ENCODE data around the gene CD55. TPM values are rescaled to one million over a fixed set of nuclear protein-coding genes. Genes with fewer than 3 reads are reported as not detected.
A peak's percentile ranks its signal among the peaks of the same experiment; 100 is the strongest.

Gene CD55
- total RNA-seq, 2 experiments from 2014 or later, result 69.3 to 80.6 TPM

DNA sequence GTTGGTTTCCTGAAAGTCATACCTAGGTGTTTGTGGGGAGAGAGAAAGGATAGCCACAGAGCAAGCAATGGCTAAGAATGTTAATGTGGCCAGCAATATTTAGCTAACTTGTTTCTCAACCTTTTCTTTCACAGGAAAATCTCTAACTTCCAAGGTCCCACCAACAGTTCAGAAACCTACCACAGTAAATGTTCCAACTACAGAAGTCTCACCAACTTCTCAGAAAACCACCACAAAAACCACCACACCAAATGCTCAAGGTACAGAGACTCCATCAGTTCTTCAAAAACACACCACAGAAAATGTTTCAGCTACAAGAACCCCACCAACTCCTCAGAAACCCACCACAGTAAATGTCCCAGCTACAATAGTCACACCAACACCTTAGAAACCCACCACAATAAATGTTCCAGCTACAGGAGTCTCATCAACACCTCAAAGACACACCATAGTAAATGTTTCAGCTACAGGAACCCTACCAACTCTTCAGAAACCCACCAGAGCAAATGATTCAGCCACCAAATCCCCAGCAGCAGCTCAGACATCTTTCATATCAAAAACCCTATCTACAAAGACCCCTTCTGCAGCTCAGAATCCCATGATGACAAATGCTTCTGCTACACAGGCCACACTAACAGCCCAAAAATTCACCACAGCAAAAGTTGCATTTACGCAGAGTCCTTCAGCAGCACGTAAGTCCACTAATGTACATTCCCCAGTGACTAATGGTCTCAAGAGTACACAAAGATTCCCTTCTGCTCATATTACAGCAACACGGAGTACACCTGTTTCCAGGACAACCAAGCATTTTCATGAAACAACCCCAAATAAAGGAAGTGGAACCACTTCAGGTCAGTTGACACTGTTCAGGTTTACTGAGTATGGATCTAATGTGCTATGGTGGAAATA is 15.3 kb downstream of the CD55 start:
- Mint-ChIP-seq H3K4me3 (peak overlapping the region; percentile 43), H3K27me3 (no peaks in the 10 kb centered on the region), H3K36me3 (peaks cover 77% of the 10 kb centered on the region), H3K27ac (peak overlapping the region; percentile 93), H3K4me1 (peaks cover 52% of the 10 kb centered on the region), H3K9me3 (peaks cover 27% of the 10 kb centered on the region)
- POLR2A ChIA-PET, result interaction anchor here (0.8 to 5.5 kb wide), 15 partner anchors 9 to 487 kb away, joined by 3 to 145 read pairs (median 5); partner anchors contain the start of gene CD55
- ATAC-seq (ENCODE audit: low read depth) (peak; percentile 79), DNase-seq (peak; percentile 40)

DNA sequence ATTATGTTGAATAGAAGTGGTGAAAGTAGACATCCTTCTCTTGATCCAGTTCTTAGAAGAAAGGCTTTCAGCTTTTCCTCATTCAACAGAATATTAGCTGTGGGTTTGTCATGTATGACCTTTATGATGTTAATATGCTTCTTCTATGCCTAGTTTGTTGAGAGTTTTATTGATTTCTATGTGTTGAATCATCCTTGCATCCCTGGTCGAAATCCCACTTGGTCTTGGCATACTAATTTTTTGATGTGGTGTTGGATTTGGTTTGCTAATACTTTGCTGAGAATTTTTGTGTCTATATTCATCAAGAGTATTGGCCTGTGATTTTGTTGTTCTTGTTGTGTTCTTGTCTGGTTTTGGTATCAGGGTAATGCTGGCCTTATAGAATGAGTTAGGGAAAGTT is 20.9 kb downstream of the CD55 start:
- Mint-ChIP-seq H3K27ac (peak overlapping the region; percentile 60), H3K36me3 (peaks cover 86% of the 10 kb centered on the region), H3K9me3 (peaks cover 21% of the 10 kb centered on the region), H3K4me1 (peaks cover 65% of the 10 kb centered on the region), H3K27me3 (no peaks in the 10 kb centered on the region), H3K4me3 (peak overlapping the region; percentile 58)
- POLR2A ChIA-PET, result interaction anchor here (0.6 to 2.2 kb wide), 2 partner anchors 17 to 20 kb away, joined by 4 to 16 read pairs; partner anchors contain the start of gene CD55
- ATAC-seq (ENCODE audit: low read depth), result no peak
- no peak for DNase-seq

DNA sequence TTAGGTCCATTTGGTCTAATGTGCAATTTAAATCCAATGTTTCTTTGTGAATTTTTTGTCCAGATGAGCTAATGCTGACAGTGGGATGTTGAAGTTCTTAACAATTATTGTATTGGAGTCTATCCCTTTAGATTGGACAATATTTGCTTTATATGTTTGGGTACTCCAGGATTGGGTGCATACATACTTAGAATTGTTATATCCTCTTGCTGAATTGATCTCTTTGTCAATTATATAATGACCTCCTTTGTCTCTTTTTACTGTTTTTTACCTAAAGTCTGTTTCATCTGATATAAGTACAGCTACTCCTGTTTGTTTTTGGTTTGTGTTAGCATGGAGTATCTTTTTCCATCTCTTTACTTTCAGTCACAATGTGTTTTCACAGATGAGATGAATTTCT is 22.2 kb downstream of the CD55 start:
- Mint-ChIP-seq H3K4me1 (peaks cover 64% of the 10 kb centered on the region), H3K9me3 (peaks cover 21% of the 10 kb centered on the region), H3K36me3 (peaks cover 91% of the 10 kb centered on the region), H3K4me3 (peak overlapping the region; percentile 54), H3K27ac (peak overlapping the region; percentile 44), H3K27me3 (no peaks in the 10 kb centered on the region)
- ATAC-seq (ENCODE audit: low read depth), result no peak
- POLR2A ChIA-PET, result no interaction called here
- no peak for DNase-seq

DNA sequence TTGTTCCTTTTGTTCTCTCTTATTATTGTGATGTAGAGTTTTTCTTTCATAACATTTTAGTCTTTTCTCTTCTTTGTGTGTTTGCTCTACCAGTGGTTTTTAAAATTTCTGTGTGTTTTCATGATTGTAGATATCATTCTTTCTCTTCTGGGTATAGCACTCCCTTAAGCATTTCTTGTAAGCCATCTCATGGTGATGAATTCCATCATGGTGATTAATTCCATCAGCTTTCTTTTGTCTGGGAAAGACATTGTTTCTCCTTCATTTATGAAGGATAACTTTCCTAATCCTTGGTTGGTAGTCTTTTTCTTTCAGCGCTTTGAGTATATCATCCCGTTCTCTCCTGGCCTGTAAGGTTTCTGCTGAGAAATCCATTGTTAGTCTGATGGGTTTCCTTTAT is 22.7 kb downstream of the CD55 start:
- Mint-ChIP-seq H3K4me1 (peaks cover 64% of the 10 kb centered on the region), H3K36me3 (peaks cover 92% of the 10 kb centered on the region), H3K27ac (peak overlapping the region; percentile 44), H3K4me3 (peak overlapping the region; percentile 67), H3K27me3 (no peaks in the 10 kb centered on the region), H3K9me3 (peaks cover 21% of the 10 kb centered on the region)
- POLR2A ChIA-PET, result interaction anchor here (0.6 kb wide), 1 partner anchor 19 kb away, joined by 4 read pairs; no protein-coding TSS in a partner anchor
- no peak for DNase-seq
- ATAC-seq (ENCODE audit: low read depth), result no peak

DNA sequence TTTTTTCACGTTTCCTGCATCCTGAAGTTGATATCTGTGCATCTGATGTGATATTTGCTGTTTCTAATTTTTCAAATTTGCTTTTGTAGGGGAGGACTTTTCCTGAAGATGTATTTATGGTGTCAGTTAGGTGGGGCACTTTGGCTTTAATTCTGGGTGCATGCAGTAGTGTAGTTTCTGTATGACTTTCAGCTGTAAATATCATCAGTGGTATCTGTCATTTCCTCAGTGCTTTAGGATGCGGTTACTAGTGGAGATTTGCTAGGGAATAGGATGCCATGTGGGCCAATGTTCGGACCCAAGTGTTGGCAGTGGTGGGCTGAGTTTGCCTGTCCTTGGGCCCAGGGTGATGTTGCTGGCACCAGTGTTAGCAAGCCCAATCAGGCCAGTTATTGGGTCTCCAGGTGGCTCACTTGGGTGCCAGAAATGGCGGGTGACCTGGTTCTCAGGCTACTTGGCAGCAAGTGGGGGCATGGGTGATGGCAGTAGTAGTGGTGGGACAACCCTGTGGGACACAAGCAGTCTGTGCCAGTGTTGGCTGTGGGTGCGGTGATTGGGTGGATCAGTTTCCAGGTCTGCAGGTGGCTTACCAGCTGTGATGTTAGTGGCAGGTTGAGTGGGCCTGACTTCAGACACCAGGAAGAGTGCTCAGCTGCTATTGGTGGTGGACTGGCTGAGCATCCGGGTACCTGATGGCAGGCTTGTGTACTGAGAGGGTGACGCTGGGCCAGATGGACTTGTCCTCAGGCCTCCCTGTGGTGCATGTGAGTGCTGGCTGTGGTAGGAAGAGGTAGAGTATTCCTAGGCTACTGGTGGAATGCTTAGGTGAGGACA is 24.4 kb downstream of the CD55 start:
- Mint-ChIP-seq H3K4me1 (peaks cover 72% of the 10 kb centered on the region), H3K27ac (peak overlapping the region; percentile 76), H3K9me3 (peaks cover 25% of the 10 kb centered on the region), H3K4me3 (peak overlapping the region; percentile 63), H3K36me3 (peaks cover 93% of the 10 kb centered on the region), H3K27me3 (no peaks in the 10 kb centered on the region)
- POLR2A ChIA-PET, result interaction anchor here (1.5 kb wide), 1 partner anchor 9 kb away, joined by 6 read pairs; no protein-coding TSS in a partner anchor
- peak; percentile 36 for ATAC-seq (ENCODE audit: low read depth)
- peak; percentile 37 for DNase-seq

DNA sequence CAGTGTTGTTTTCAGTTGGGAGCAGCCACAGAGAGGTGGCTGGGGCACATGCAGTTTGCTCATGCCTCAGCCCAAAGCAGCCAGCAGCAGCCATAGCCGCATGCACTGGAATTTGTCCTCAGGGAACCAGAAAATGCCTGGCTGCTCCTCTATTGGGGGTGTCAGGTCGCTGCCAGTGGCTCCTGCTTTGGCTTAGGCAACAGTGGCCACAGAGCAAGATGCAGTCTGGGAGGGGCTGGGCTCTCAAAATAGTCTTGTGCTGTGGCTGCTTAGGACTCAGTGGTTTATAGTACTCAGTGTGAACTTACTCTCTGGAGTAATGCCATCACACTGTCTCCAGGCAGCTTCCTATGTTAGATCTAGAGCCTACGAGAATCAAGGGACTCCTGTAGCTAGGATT is 25.0 kb downstream of the CD55 start:
- peak overlapping the region; percentile 76 for H3K27ac Mint-ChIP-seq
- peaks cover 73% of the 10 kb centered on the region for H3K4me1 Mint-ChIP-seq
- POLR2A ChIA-PET, result interaction anchor here (1.5 kb wide), 1 partner anchor 10 kb away, joined by 6 read pairs; no protein-coding TSS in a partner anchor
- peak; percentile 68 for ATAC-seq (ENCODE audit: low read depth)
- no peak overlapping the region for H3K4me3 Mint-ChIP-seq
- peaks cover 21% of the 10 kb centered on the region for H3K9me3 Mint-ChIP-seq
- no peaks in the 10 kb centered on the region for H3K27me3 Mint-ChIP-seq
- peaks cover 91% of the 10 kb centered on the region for H3K36me3 Mint-ChIP-seq
- no peak for DNase-seq

DNA sequence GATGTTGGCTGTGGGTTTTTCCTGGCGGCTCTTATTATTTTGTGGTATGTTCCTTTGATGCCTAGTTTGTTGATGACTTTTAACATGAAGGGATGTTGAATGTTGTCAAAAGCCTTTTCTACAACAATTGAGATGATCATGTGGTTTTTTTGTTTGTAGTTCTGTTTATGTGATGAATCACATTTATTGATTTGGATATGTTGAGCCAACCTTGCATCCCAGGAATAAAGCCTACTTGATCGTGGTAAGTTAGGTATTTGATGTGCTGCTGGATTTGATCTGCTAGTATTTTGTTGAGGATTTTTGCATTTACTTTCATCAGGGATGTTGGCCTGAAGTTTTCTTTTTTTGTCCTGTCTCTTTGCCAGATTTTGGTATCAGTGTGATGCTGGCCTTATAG is 28.5 kb downstream of the CD55 start:
- DNase-seq (no peak), ATAC-seq (ENCODE audit: low read depth) (no peak)
- H3K36me3 Mint-ChIP-seq, result peaks cover 80% of the 10 kb centered on the region
- POLR2A ChIA-PET, result interaction anchor here (0.9 to 1.7 kb wide), 2 partner anchors 13 to 29 kb away, joined by 3 to 5 read pairs; partner anchors contain the start of gene CD55
- H3K27me3 Mint-ChIP-seq, result no peaks in the 10 kb centered on the region
- peaks cover 48% of the 10 kb centered on the region for H3K4me1 Mint-ChIP-seq
- peaks cover 11% of the 10 kb centered on the region for H3K9me3 Mint-ChIP-seq
- H3K27ac Mint-ChIP-seq, result no peak overlapping the region
- H3K4me3 Mint-ChIP-seq, result no peak overlapping the region

DNA sequence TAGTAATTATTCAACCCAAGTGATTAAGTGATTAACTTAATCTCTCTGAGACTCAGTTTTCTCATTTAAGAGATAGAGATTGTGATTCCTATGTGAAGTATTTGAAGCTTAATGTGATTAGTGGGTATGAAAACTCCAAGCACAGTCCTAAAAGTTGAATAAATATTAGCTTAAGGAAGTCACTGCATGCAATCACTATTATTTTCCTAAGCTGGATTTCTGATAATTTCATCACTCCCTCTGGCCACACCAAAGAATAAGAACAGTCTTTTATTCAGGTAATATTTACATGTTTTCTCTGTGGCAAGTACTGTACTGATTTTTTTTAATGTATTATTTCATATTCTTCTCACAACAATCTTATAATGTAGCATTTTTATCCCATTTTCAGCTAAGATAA is 31.1 kb downstream of the CD55 start:
- no peaks in the 10 kb centered on the region for H3K27me3 Mint-ChIP-seq
- POLR2A ChIA-PET, result interaction anchor here (0.9 to 1.4 kb wide), 2 partner anchors 10 to 31 kb away, joined by 3 to 6 read pairs; partner anchors contain the start of gene CD55
- peaks cover 75% of the 10 kb centered on the region for H3K36me3 Mint-ChIP-seq
- H3K4me3 Mint-ChIP-seq, result no peak overlapping the region
- no peak overlapping the region for H3K27ac Mint-ChIP-seq
- H3K4me1 Mint-ChIP-seq, result peaks cover 37% of the 10 kb centered on the region
- peaks cover 11% of the 10 kb centered on the region for H3K9me3 Mint-ChIP-seq
- no peak for ATAC-seq (ENCODE audit: low read depth)
- DNase-seq, result no peak

DNA sequence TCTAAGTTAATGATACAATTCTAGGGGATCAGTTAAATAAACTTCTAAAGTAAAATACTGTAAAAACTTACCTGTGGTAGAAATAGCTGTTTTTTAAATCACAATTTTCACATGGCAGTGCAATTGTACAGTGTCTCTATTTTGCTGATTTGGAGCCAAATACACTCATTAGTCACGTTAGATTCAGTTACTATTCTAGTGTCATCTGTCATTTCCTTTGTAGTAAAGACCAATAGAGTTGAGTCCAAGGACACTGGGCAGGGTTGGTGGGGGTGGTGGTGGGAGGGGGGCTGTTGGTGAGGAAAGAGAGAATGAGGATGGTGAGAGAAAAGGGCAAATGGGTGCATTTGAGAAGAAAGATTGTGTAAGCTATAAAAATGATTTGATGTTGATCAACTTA is 33.6 kb downstream of the CD55 start:
- DNase-seq, result no peak
- Mint-ChIP-seq H3K27ac (no peak overlapping the region), H3K9me3 (peaks cover 10% of the 10 kb centered on the region), H3K36me3 (peaks cover 63% of the 10 kb centered on the region), H3K4me3 (no peak overlapping the region), H3K27me3 (no peaks in the 10 kb centered on the region), H3K4me1 (peaks cover 34% of the 10 kb centered on the region)
- POLR2A ChIA-PET, result no interaction called here
- ATAC-seq (ENCODE audit: low read depth), result no peak

DNA sequence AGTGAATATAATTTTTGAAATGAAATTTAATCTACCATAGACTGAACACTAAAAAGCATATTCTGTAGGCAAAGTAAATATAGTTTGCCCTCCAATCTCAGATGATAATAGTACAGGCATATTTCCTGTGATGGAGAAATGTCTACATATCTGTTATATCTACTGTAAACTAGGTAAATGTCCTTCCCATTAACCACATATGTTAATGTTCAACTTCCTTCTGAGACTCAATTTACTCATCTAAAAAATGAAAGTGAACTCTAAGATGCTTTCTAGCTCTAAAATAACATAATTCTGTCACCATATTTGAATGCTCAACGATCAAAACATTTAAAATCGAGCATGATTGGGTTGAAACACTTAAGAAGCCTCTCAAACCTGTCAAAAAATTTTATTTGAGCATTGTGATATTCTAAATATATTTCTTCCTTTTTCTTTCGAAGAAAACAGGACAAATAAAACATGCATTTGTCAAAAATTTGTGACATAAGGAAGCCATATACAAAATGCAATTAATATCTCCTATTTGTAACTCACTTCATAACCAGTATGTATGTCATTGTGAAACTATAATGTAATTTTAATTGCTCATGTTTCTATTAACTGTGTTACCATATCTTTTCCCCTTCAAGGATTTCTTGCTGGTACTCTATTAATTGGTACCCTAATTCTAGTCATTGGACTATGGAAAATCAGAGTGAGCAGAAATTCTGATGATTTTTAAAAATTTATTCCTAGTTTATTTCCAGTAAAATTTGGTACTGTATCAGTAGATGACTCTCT is 34.2 kb downstream of the CD55 start:
- POLR2A ChIA-PET, result interaction anchor here (0.7 kb wide), 1 partner anchor 19 kb away, joined by 5 read pairs; no protein-coding TSS in a partner anchor
- no peak for ATAC-seq (ENCODE audit: low read depth)

DNA sequence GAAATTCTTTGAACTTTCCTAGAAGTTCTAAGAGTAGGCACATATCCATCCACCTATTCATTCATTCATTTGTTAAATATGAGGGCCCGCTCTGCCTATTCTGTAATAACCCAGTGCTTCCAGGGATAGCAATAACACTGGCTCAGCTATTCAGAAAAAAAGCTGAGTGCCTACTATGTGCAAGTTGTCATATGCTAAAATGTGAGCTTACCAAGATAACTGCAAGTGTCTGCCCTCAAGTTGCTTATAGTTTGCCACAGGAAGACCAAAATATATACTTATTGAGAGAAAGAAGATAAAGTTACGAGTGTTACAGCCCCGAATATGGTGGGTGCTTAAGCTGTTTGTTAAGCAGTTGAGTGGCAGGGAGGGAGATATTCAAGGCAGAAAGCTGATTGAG is 39.6 kb downstream of the CD55 start:
- H3K36me3 Mint-ChIP-seq, result peaks cover 25% of the 10 kb centered on the region
- DNase-seq, result no peak
- POLR2A ChIA-PET, result no interaction called here
- no peaks in the 10 kb centered on the region for H3K27me3 Mint-ChIP-seq
- peaks cover 7% of the 10 kb centered on the region for H3K4me1 Mint-ChIP-seq
- H3K4me3 Mint-ChIP-seq, result no peak overlapping the region
- no peak for ATAC-seq (ENCODE audit: low read depth)
- H3K27ac Mint-ChIP-seq, result no peak overlapping the region
- H3K9me3 Mint-ChIP-seq, result peaks cover 1% of the 10 kb centered on the region

More for the DNA sequence above, 34.2 kb downstream of the CD55 start:
- Mint-ChIP-seq H3K4me1 (peaks cover 28% of the 10 kb centered on the region), H3K4me3 (no peak overlapping the region), H3K36me3 (peaks cover 57% of the 10 kb centered on the region), H3K27ac (no peak overlapping the region), H3K27me3 (no peaks in the 10 kb centered on the region), H3K9me3 (peaks cover 3% of the 10 kb centered on the region)
- DNase-seq, result no peak

DNA sequence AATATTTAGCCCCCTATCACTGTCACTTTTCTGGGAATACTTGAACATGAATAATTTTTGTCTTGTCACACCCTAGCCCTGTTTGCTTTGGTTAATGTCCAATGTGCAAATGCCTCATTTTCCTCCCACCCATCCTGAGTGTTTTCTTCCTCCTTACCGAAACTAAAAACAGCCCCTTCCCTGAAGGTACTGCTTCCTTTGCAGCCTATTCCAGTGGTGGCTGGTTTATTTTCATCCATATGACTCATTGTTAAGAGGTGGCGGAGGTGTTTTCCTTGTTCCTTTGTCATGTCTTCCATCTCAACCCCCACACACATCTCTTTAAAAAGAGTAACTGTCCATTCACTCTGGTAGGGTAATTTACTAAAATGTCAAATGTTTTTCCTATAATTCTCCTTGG is 40.4 kb downstream of the CD55 start:
- Mint-ChIP-seq H3K36me3 (peaks cover 22% of the 10 kb centered on the region), H3K27ac (no peak overlapping the region), H3K4me3 (no peak overlapping the region), H3K27me3 (no peaks in the 10 kb centered on the region), H3K9me3 (peaks cover 1% of the 10 kb centered on the region), H3K4me1 (peaks cover 6% of the 10 kb centered on the region)
- ATAC-seq (ENCODE audit: low read depth) (no peak), DNase-seq (no peak)
- POLR2A ChIA-PET, result interaction anchor here (0.9 to 2.1 kb wide), 3 partner anchors 9 to 41 kb away, joined by 3 to 15 read pairs (median 11); partner anchors contain the start of gene CD55

Measured in activated naive CD8-positive, alpha-beta T cell treated with anti-CD3 and anti-CD28 coated beads, Interleukin-2, amount 10 ng/mL, durations not matched to agents 7 days and 5 days (primary cell).